NCI-H2171 treated with DMSO at 0.1 percent for 48 hours (cell line): ENCODE measurements around the gene FUT9.

ENCODE experiments used
- DNase-seq: peaks from one replicate; lab custom pipeline; 2025; lab: John Stamatoyannopoulos, UW

The FUT9 gene

GRCh38 chr6:96073555-96073954, 57.8 kb downstream of the FUT9 start:
- DNase-seq: no peak

GRCh38 chr6:96074006-96074405, 58.2 kb downstream of the FUT9 start:
- no peak for DNase-seq

- no peak for DNase-seq
Observed at GRCh38 chr6:96075826-96076225, 60.1 kb downstream of the FUT9 start.

GRCh38 chr6:96086745-96087144, 71.0 kb downstream of the FUT9 start:
- DNase-seq: peak; percentile 67

- DNase-seq: peak; percentile 19
Observed at GRCh38 chr6:96089173-96089572, 73.4 kb downstream of the FUT9 start.

- no peak for DNase-seq
Observed at GRCh38 chr6:96094077-96094476, 78.3 kb downstream of the FUT9 start.

- DNase-seq: no peak
Observed at GRCh38 chr6:96099069-96099468, 83.3 kb downstream of the FUT9 start.

- DNase-seq: no peak
Observed at GRCh38 chr6:96101564-96101963, 85.8 kb downstream of the FUT9 start.

- DNase-seq: no peak
Observed at GRCh38 chr6:96104910-96105309, 89.1 kb downstream of the FUT9 start.

- DNase-seq: no peak
Observed at GRCh38 chr6:96110878-96111277, 95.1 kb downstream of the FUT9 start.

- DNase-seq: no peak
Observed at GRCh38 chr6:96116674-96117073, 100.9 kb downstream of the FUT9 start.

- DNase-seq: no peak
Observed at GRCh38 chr6:96124778-96125177, 109.0 kb downstream of the FUT9 start.

GRCh38 chr6:96138406-96138805, 122.6 kb downstream of the FUT9 start:
- peak; percentile 22 for DNase-seq

GRCh38 chr6:96142142-96142541, 126.4 kb downstream of the FUT9 start:
- DNase-seq: no peak

- DNase-seq: no peak
Observed at GRCh38 chr6:96150431-96150830, 134.7 kb downstream of the FUT9 start.

GRCh38 chr6:96151707-96152106, 135.9 kb downstream of the FUT9 start:
- DNase-seq: no peak

GRCh38 chr6:96152114-96152708, 136.4 kb downstream of the FUT9 start:
- DNase-seq: no peak

- DNase-seq: peak; percentile 47
Observed at GRCh38 chr6:96153775-96154174, 138.0 kb downstream of the FUT9 start.

GRCh38 chr6:96156425-96156824, 140.7 kb downstream of the FUT9 start:
- peak; percentile 61 for DNase-seq

GRCh38 chr6:96157018-96157565, 141.3 kb downstream of the FUT9 start:
- peak; percentile 36 for DNase-seq

- DNase-seq: no peak
Observed at GRCh38 chr6:96162711-96163120, 146.9 kb downstream of the FUT9 start.

- DNase-seq: no peak
Observed at GRCh38 chr6:96164802-96165201, 149.0 kb downstream of the FUT9 start.

GRCh38 chr6:96171112-96171511, 155.3 kb downstream of the FUT9 start:
- DNase-seq: no peak

- DNase-seq: no peak
Observed at GRCh38 chr6:96184798-96185197, 169.0 kb downstream of the FUT9 start.
